HepG2 (cell line): ENCODE results near the gene KLF16. TPM values are rescaled to one million over a fixed set of nuclear protein-coding genes. Genes with fewer than 3 reads are reported as not detected.
A peak's percentile ranks its signal among the peaks of the same experiment; 100 is the strongest.

Experiments used
- ARID2 ChIP-seq: sonication (generic); formaldehyde crosslinking; IDR thresholded peaks from 2 replicates; pipeline ENCODE4 v1.8.1; 2022; ENCODE audit warnings: mild to moderate bottlenecking, missing genetic modification reagents, borderline replicate concordance
- CHCHD3 ChIP-seq: sonication (generic); formaldehyde crosslinking; IDR thresholded peaks from 2 replicates; pipeline ENCODE4 v1.8.0; 2022; ENCODE audit warnings: mild to moderate bottlenecking, missing genetic modification reagents, moderate library complexity
- GABPB1 ChIP-seq: IDR thresholded peaks from 2 replicates; pipeline ENCODE4 v1.6.1; 2016; ENCODE audit warnings: mild to moderate bottlenecking, missing genetic modification reagents, moderate library complexity, missing compliant biosample characterization
- HNRNPL ChIP-seq: fragments of 200-400 bp; formaldehyde crosslinking; IDR thresholded peaks from 2 replicates; pipeline ENCODE4 v1.6.1; 2017; ENCODE audit warnings: mild to moderate bottlenecking, low read depth, low read length
- ONECUT2 ChIP-seq: sonication (generic); formaldehyde crosslinking; IDR thresholded peaks from 2 replicates; pipeline ENCODE4 v1.4.0; 2020; ENCODE audit warnings: missing genetic modification reagents
- PLRG1 ChIP-seq: fragments of 450-650 bp; conservative IDR thresholded peaks from 2 replicates; pipeline ENCODE4 v1.6.1; 2016
- RCOR2 ChIP-seq: IDR thresholded peaks from 2 replicates; pipeline ENCODE4 v1.6.1; 2016; ENCODE audit warnings: missing biosample characterization, missing genetic modification reagents
- REL ChIP-seq: sonication (generic); formaldehyde crosslinking; conservative IDR thresholded peaks from 2 replicates; pipeline ENCODE4 v1.8.0; 2022; ENCODE audit warnings: mild to moderate bottlenecking, missing genetic modification reagents, moderate library complexity
- SP1 ChIP-seq, 2 experiments: fragments of 450-650 bp in 1 of 2; sonication (generic) in 1 of 2; formaldehyde crosslinking in 1 of 2; IDR thresholded peaks; 2 replicates each; pipeline versions ENCODE4 v1.4.0 to v1.6.1; 2016 to 2020; ENCODE audit warnings: missing genetic modification reagents in 1 of 2
- SP4 ChIP-seq: sonication (generic); formaldehyde crosslinking; IDR thresholded peaks from 2 replicates; pipeline ENCODE4 v1.8.1; 2023; ENCODE audit warnings: mild to moderate bottlenecking, missing genetic modification reagents
- TCF12 ChIP-seq, 2 experiments: fragments of 450-650 bp in 1 of 2; sonication (generic) in 1 of 2; formaldehyde crosslinking in 1 of 2; IDR thresholded peaks; 2 replicates each; pipeline versions ENCODE4 v1.6.1 to v1.8.0; 2017 to 2022; ENCODE audit warnings: antibody characterized with exemption in 1 of 2, mild to moderate bottlenecking in 1 of 2, missing genetic modification reagents in 1 of 2, moderate library complexity in 1 of 2
- TSC22D2 ChIP-seq: sonication (generic); formaldehyde crosslinking; IDR thresholded peaks from 2 replicates; pipeline ENCODE4 v1.5.1; 2020; ENCODE audit warnings: missing genetic modification reagents, mild to moderate bottlenecking, borderline replicate concordance
- ZNF7 ChIP-seq: IDR thresholded peaks from 2 replicates; pipeline ENCODE4 v1.6.1; 2016; ENCODE audit warnings: missing biosample characterization, missing genetic modification reagents
- ZNF749 ChIP-seq: sonication (generic); formaldehyde crosslinking; IDR thresholded peaks from 2 replicates; pipeline ENCODE4 v1.8.0; 2022; ENCODE audit warnings: mild to moderate bottlenecking, missing genetic modification reagents, moderate library complexity, borderline replicate concordance
- polyA plus RNA-seq, 8 experiments: library from polyadenylated mRNA; depleted of rRNA in 3 of 8; stranded (reverse) in 7 of 8; unstranded in 1 of 8; fragments of >200 nt; fragmentation: Illumina TruSeq in 4 of 8; extraction: Trizol in 4 of 8; gene quantifications; 2 replicates each; pipeline versions ENCODE4 v1.2.1 to v1.2.3, GENCODE V29; 2011 to 2016; ENCODE audit warnings: low read depth in 4 of 8, missing spikeins in 1 of 8, mixed read lengths in 1 of 8; ENCODE audit not compliant: insufficient read depth in 1 of 8
- total RNA-seq, 5 experiments: library from RNA; depleted of rRNA; stranded (reverse); fragments of >200 nt; fragmentation: Illumina TruSeq; extraction: Trizol; gene quantifications; 2 replicates each; pipeline ENCODE4 v1.2.3, GENCODE V29; 2016; ENCODE audit warnings: low read depth in 1 of 5
- TF ChIP-seq, protein P1 (sequence below): sonication (generic); formaldehyde crosslinking; IDR thresholded peaks from 2 replicates; pipeline ENCODE4 v1.8.0; 2022; ENCODE audit warnings: missing genetic modification reagents, mild to moderate bottlenecking, borderline replicate concordance
- TF ChIP-seq, protein P2 (sequence below): sonication (generic); formaldehyde crosslinking; IDR thresholded peaks from 2 replicates; pipeline ENCODE4 v1.4.0; 2020; ENCODE audit warnings: mild to moderate bottlenecking, missing genetic modification reagents
- TF ChIP-seq, protein P3 (sequence below), 2 experiments: IDR thresholded peaks; 2 replicates each; pipeline ENCODE4 v1.6.1; 2011 to 2012; ENCODE audit warnings: low read length in 2 of 2, borderline replicate concordance in 1 of 2, low read depth in 1 of 2, mild to moderate bottlenecking in 1 of 2, moderate library complexity in 1 of 2
- TF ChIP-seq, protein P4 (sequence below): sonication (generic); formaldehyde crosslinking; IDR thresholded peaks from 2 replicates; pipeline ENCODE4 v1.4.0; 2020; ENCODE audit warnings: missing genetic modification reagents
- TF ChIP-seq, protein P5 (sequence below): sonication (generic); formaldehyde crosslinking; conservative IDR thresholded peaks from 2 replicates; pipeline ENCODE4 v1.8.0; 2022; ENCODE audit warnings: mild to moderate bottlenecking, moderate library complexity, missing genetic modification reagents

The KLF16 gene
- total and polyA plus RNA-seq, 2 of the 13 experiments (the other 11 are each of a cell fraction or from before 2014, with no cell fraction given), result 3.5 to 6.7 TPM

DNA sequence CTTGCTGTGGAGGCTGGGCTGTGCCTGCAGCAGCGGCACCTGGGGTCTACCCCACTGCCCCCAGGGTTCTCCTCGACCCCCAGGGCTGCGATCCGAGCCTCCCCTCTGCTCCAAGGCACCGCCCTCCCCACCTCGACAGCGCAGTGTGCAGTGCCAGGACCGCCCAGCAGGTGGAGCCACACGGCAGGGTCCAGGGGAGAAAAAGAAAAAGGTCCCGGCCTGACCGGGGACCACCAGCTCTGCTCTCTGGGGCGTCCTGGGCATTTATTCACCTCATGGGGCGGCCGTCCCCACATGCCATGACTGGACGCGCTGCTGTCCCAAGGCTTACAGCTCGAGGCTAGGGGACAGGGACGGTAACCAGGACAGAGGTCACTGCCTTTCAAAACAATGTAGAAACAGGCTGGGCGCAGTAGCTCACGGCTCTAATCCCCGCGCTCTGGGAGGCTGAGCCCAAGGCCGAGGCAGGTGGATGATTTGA lies 25.7 kb downstream of the KLF16 start (continued):
- TF ChIP-seq TSC22D2 (CRISPR knock-in tag) (no peak), CHCHD3 (CRISPR knock-in tag) (no peak), ONECUT2 (CRISPR knock-in tag) (no peak), SP4 (no peak), ZNF7 (CRISPR knock-in tag) (no peak), REL (CRISPR knock-in tag) (no peak), HNRNPL (no peak), PLRG1 (no peak), SP1 (IDR thresholded peaks at IDR 0.05) (no peak), SP1 (CRISPR knock-in tag; IDR thresholded peaks at IDR 0.05) (no peak), ZNF749 (CRISPR knock-in tag) (0 out of 2 replicates have a peak, but pooled peaks have one; percentile 28), GABPB1 (CRISPR knock-in tag) (peak; percentile 43; the same call in 1 of the 2 replicates), TCF12 (IDR thresholded peaks at IDR 0.05) (no peak), TCF12 (CRISPR knock-in tag; IDR thresholded peaks at IDR 0.05) (no peak), RCOR2 (no peak), ARID2 (CRISPR knock-in tag) (no peak)
- TF ChIP-seq, protein P1, sequence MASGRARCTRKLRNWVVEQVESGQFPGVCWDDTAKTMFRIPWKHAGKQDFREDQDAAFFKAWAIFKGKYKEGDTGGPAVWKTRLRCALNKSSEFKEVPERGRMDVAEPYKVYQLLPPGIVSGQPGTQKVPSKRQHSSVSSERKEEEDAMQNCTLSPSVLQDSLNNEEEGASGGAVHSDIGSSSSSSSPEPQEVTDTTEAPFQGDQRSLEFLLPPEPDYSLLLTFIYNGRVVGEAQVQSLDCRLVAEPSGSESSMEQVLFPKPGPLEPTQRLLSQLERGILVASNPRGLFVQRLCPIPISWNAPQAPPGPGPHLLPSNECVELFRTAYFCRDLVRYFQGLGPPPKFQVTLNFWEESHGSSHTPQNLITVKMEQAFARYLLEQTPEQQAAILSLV (CRISPR knock-in tag), result no peak
- TF ChIP-seq, protein P2, sequence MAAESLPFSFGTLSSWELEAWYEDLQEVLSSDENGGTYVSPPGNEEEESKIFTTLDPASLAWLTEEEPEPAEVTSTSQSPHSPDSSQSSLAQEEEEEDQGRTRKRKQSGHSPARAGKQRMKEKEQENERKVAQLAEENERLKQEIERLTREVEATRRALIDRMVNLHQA (CRISPR knock-in tag), result no peak
- TF ChIP-seq, protein P3, sequence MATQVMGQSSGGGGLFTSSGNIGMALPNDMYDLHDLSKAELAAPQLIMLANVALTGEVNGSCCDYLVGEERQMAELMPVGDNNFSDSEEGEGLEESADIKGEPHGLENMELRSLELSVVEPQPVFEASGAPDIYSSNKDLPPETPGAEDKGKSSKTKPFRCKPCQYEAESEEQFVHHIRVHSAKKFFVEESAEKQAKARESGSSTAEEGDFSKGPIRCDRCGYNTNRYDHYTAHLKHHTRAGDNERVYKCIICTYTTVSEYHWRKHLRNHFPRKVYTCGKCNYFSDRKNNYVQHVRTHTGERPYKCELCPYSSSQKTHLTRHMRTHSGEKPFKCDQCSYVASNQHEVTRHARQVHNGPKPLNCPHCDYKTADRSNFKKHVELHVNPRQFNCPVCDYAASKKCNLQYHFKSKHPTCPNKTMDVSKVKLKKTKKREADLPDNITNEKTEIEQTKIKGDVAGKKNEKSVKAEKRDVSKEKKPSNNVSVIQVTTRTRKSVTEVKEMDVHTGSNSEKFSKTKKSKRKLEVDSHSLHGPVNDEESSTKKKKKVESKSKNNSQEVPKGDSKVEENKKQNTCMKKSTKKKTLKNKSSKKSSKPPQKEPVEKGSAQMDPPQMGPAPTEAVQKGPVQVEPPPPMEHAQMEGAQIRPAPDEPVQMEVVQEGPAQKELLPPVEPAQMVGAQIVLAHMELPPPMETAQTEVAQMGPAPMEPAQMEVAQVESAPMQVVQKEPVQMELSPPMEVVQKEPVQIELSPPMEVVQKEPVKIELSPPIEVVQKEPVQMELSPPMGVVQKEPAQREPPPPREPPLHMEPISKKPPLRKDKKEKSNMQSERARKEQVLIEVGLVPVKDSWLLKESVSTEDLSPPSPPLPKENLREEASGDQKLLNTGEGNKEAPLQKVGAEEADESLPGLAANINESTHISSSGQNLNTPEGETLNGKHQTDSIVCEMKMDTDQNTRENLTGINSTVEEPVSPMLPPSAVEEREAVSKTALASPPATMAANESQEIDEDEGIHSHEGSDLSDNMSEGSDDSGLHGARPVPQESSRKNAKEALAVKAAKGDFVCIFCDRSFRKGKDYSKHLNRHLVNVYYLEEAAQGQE (IDR thresholded peaks at IDR 0.05; ENCODE audit: borderline replicate concordance in 1 of 2, low read depth in 1 of 2, low read length in 2 of 2), result no peak
- TF ChIP-seq, protein P4, sequence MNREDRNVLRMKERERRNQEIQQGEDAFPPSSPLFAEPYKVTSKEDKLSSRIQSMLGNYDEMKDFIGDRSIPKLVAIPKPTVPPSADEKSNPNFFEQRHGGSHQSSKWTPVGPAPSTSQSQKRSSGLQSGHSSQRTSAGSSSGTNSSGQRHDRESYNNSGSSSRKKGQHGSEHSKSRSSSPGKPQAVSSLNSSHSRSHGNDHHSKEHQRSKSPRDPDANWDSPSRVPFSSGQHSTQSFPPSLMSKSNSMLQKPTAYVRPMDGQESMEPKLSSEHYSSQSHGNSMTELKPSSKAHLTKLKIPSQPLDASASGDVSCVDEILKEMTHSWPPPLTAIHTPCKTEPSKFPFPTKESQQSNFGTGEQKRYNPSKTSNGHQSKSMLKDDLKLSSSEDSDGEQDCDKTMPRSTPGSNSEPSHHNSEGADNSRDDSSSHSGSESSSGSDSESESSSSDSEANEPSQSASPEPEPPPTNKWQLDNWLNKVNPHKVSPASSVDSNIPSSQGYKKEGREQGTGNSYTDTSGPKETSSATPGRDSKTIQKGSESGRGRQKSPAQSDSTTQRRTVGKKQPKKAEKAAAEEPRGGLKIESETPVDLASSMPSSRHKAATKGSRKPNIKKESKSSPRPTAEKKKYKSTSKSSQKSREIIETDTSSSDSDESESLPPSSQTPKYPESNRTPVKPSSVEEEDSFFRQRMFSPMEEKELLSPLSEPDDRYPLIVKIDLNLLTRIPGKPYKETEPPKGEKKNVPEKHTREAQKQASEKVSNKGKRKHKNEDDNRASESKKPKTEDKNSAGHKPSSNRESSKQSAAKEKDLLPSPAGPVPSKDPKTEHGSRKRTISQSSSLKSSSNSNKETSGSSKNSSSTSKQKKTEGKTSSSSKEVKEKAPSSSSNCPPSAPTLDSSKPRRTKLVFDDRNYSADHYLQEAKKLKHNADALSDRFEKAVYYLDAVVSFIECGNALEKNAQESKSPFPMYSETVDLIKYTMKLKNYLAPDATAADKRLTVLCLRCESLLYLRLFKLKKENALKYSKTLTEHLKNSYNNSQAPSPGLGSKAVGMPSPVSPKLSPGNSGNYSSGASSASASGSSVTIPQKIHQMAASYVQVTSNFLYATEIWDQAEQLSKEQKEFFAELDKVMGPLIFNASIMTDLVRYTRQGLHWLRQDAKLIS (CRISPR knock-in tag), result no peak
- TF ChIP-seq, protein P5, sequence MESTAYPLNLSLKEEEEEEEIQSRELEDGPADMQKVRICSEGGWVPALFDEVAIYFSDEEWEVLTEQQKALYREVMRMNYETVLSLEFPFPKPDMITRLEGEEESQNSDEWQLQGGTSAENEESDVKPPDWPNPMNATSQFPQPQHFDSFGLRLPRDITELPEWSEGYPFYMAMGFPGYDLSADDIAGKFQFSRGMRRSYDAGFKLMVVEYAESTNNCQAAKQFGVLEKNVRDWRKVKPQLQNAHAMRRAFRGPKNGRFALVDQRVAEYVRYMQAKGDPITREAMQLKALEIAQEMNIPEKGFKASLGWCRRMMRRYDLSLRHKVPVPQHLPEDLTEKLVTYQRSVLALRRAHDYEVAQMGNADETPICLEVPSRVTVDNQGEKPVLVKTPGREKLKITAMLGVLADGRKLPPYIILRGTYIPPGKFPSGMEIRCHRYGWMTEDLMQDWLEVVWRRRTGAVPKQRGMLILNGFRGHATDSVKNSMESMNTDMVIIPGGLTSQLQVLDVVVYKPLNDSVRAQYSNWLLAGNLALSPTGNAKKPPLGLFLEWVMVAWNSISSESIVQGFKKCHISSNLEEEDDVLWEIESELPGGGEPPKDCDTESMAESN, result 0 out of 2 replicates have a peak, but pooled peaks have one; percentile 23
